ENCODE measurements around the gene GRAMD1B. TPM values are rescaled to one million over a fixed set of nuclear protein-coding genes. Genes with fewer than 3 reads are reported as not detected.

The GRAMD1B gene
- total RNA-seq, 4 donors from 2014 or later = 5.1 to 10.5 (median 8.4) TPM

DNA sequence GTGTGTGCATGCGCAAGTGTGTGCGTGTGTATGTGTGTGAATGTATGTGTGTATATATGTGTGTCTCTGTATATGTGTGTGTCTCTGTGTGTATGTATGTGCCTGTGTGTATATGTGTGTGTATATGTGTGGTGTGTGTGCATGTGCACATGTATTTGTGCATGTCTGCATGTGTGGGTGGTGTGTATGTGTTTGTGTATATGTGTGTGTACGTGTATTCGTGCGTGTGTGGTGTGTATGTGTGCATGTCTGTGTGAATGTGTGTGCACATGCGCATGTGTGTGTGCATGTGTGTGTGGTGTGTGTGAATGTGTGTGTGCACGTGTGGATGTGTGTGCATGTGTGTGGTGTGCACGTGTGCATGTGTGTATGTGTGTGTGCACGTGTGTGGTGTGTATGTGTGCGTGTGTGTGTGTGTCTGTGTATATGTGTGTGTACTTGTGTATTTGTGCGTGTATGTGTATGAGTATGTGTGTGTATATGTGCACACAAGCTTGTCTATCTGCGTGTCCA lies 153.0 kb downstream of the GRAMD1B start:
- TF ChIP-seq, protein P1, sequence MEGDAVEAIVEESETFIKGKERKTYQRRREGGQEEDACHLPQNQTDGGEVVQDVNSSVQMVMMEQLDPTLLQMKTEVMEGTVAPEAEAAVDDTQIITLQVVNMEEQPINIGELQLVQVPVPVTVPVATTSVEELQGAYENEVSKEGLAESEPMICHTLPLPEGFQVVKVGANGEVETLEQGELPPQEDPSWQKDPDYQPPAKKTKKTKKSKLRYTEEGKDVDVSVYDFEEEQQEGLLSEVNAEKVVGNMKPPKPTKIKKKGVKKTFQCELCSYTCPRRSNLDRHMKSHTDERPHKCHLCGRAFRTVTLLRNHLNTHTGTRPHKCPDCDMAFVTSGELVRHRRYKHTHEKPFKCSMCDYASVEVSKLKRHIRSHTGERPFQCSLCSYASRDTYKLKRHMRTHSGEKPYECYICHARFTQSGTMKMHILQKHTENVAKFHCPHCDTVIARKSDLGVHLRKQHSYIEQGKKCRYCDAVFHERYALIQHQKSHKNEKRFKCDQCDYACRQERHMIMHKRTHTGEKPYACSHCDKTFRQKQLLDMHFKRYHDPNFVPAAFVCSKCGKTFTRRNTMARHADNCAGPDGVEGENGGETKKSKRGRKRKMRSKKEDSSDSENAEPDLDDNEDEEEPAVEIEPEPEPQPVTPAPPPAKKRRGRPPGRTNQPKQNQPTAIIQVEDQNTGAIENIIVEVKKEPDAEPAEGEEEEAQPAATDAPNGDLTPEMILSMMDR (IDR thresholded peaks at IDR 0.05; ENCODE audit: low read depth) = no peak

DNA sequence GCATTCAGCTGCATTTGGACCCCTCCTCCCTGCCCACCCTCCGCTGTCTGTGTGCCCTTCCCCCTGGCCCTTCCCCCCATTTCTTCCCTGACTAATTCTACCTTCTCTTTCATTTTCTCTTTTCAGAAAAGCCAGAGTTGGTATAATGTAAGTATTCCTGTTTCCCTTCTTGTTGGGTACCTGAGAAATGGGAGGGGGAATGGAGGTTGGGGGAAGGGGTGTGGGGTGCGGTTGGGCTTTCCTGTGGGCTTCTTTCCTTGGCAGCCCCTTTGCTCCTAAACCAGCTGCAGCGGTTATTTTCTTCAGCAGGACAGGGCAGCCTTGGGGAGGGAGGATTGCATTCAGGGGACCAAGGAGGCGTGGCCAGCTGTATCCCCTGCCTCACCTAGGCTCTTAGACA lies 154.1 kb downstream of the GRAMD1B start:
- TF ChIP-seq, protein P1 (IDR thresholded peaks at IDR 0.05; ENCODE audit: low read depth) = no peak

DNA sequence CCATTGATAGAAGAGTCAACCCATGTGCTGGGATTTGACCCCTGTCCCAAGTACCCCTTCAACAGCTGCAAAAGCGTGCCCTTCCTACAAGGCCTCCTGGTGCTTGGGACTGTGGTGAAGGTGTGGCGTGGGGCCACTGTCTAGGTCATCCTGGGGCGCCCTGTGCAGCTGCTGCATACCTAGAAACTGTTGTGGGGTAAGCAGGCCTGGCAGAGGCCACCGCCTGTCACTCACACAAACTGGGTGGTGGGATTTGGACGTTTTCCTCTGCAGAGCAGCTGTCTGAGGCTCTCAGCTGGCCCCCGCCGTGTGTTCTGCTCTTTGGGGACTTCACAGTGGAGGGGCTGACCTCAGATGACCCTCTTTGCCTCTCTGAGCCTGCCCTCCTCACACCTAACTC lies 154.7 kb downstream of the GRAMD1B start:
- TF ChIP-seq, protein P1 (IDR thresholded peaks at IDR 0.05; ENCODE audit: low read depth) = no peak

DNA sequence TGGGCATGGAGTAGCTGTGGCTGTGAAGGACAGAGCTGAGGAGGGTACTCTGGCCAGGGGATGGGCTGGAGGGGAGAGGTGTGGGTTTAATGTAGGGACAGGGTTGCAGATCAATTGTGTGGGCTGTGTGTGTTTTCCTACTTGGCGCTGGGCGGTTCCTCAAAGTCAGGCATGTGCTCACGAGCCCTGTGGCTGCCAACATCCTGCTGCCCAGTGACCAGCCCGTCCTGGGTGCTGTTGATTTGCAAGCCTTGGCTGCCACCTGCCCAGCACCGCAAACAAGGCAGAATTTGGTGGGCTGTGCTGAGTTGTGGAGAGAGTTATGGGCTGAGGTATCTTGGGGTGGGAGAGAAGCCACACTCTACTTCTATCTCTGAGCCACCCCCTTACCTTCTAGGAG lies 155.1 kb downstream of the GRAMD1B start:
- TF ChIP-seq, protein P1 (IDR thresholded peaks at IDR 0.05; ENCODE audit: low read depth) = no peak

DNA sequence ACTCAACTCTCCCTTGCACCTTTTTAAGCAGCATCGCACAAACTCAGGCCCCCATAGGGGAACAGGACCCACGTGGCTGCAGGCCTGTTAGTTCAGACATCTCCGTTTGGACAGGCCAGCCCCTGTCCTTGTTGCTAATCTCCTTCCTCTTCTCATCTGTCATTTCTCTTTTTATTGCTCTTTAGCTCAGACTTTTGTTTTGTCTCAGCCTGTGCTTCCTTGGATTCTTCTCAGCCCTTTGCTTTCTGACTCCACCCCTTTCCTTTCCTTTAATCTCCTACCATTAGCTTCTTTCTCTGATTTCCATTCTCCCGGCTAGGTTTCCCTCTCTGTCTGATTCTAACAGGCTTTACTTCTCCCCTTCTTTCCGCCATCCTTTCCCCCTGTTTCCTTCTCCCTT lies 155.6 kb downstream of the GRAMD1B start:
- TF ChIP-seq, protein P1 (IDR thresholded peaks at IDR 0.05; ENCODE audit: low read depth) = no peak

DNA sequence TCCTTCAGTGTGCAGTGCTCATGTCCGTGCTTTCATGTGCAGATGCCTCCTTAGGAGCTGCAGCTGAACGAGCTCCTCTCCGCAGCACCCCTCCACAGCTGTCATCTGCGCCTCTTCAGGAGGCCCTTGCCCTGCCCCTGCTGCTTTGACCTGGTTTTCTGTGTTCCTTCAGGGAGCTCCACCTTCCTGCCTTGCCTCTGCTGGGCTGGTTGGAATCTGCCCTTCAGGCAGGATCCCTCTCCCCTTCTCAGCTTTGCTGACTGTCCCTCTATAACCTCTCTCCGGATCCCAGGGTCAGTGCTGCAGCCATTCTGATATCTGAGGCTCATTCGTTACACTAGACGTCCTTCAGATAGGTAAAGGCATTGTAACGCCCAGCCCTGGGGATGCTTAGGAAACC lies 156.5 kb downstream of the GRAMD1B start:
- TF ChIP-seq, protein P1 (IDR thresholded peaks at IDR 0.05; ENCODE audit: low read depth) = no peak

DNA sequence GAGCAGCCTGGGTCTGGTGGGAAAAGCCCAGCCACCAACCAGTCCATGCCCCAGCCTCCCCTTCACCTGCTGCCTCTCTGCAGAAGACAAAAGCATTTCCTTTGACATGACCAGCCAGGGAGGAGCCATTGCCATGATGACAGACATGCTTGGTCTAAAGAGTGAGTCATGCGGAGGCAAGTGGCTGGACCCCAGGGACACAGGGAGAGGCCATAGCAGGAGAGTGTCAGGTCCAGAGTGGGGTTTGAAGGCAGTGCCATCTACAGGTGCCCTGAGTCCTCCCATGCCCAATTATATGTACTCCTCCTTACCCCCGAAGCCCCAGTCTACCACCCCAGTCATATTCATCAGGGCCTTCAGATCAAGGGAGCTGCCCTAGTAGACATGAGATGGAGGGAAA lies 157.0 kb downstream of the GRAMD1B start:
- TF ChIP-seq, protein P1 (IDR thresholded peaks at IDR 0.05; ENCODE audit: low read depth) = no peak
